Measurements from ENCODE around the gene GRK5.

DNA sequence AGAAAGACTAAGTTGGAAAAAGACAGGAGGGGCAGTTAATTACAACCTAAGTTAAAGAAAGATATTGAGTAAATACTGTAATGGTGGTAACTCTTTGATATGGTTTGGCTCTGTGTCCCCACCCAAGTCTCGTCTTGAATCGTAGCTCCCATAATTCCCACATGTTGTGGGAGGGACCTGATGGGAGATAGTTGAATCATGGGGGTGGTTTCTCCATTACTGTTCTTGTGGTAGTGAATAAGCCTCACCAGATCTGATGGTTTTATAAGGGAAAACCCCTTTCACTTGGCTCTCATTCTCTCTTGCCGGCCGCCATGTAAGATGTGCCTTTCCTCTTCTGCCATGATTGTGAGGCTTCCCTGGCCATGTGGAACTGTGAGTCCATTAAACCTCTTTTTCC is 143.8 kb downstream of the GRK5 start:
- no peak for TF ChIP-seq ARNT (IDR thresholded peaks at IDR 0.05)
- TF ChIP-seq SP1 (IDR thresholded peaks at IDR 0.05) = no peak
- TF ChIP-seq SUZ12 (IDR thresholded peaks at IDR 0.05) = no peak
- TF ChIP-seq FOXA1 (IDR thresholded peaks at IDR 0.05) = no peak
- no peak for TF ChIP-seq NFRKB (IDR thresholded peaks at IDR 0.05)
- TF ChIP-seq BHLHE40 (IDR thresholded peaks at IDR 0.05; ENCODE audit: borderline replicate concordance) = no peak
- no peak for TF ChIP-seq TARDBP (IDR thresholded peaks at IDR 0.05)
- no peak for TF ChIP-seq ZNF384 (IDR thresholded peaks at IDR 0.05)
- TF ChIP-seq, protein P1, sequence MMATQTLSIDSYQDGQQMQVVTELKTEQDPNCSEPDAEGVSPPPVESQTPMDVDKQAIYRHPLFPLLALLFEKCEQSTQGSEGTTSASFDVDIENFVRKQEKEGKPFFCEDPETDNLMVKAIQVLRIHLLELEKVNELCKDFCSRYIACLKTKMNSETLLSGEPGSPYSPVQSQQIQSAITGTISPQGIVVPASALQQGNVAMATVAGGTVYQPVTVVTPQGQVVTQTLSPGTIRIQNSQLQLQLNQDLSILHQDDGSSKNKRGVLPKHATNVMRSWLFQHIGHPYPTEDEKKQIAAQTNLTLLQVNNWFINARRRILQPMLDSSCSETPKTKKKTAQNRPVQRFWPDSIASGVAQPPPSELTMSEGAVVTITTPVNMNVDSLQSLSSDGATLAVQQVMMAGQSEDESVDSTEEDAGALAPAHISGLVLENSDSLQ (IDR thresholded peaks at IDR 0.05) = no peak

All from HEK293T (cell line).